Lung microvascular endothelial cell (primary cell): ENCODE results near the gene VARS2. TPM values are rescaled to one million over a fixed set of nuclear protein-coding genes. Genes with fewer than 3 reads are reported as not detected.

Experiments used
- DNase-seq, 2 donors: peaks; one replicate each; pipeline versions ENCODE4 v3.0.0 to v3.0.0-alpha.2; 2010; ENCODE audit warnings: low read depth in 2 of 2
- total RNA-seq: library from RNA; depleted of rRNA; stranded (reverse); fragments of >200 nt; gene quantifications from 2 replicates; pipeline ENCODE4 v1.2.1, GENCODE V29; 2014

The VARS2 gene
- total RNA-seq, 1 donor from 2014 or later, result 15.5 TPM

- no peak for DNase-seq
Measured at GRCh38 chr6:30928677-30929076, 14.6 kb downstream of the VARS2 start.

GRCh38 chr6:30930506-30930905, 16.5 kb downstream of the VARS2 start:
- DNase-seq, result no peak

- no peak for DNase-seq
Measured at GRCh38 chr6:30931272-30931671, 17.2 kb downstream of the VARS2 start.

- DNase-seq, result no peak
Measured at GRCh38 chr6:30931969-30932645, 18.1 kb downstream of the VARS2 start, which contains the start of gene SFTA2. TSS of gene SFTA2 (minus strand) at chr6:30932170. CDS start at chr6:30932096, 74 bp downstream.

GRCh38 chr6:30932665-30933365, 18.8 kb downstream of the VARS2 start:
- no peak for DNase-seq

- DNase-seq, result no peak
Measured at GRCh38 chr6:30935018-30935417, 21.0 kb downstream of the VARS2 start.

- DNase-seq, result no peak
Measured at GRCh38 chr6:30937265-30937664, 23.2 kb downstream of the VARS2 start.

GRCh38 chr6:30938730-30939129, 24.7 kb downstream of the VARS2 start:
- no peak for DNase-seq

GRCh38 chr6:30939473-30939872, 25.4 kb downstream of the VARS2 start:
- no peak for DNase-seq

GRCh38 chr6:30940361-30940986, 26.4 kb downstream of the VARS2 start, which contains the start of gene MUCL3:
TSS of gene MUCL3 (plus strand) at chr6:30940973. CDS start at chr6:30941000, 27 bp downstream.
- DNase-seq, result no peak

- peak; percentile 20 to 74 for DNase-seq
Measured at GRCh38 chr6:30942338-30943060, 28.5 kb downstream of the VARS2 start.

GRCh38 chr6:30944051-30944450, 30.0 kb downstream of the VARS2 start:
- no peak for DNase-seq

- DNase-seq, result no peak
Measured at GRCh38 chr6:30945281-30945680, 31.2 kb downstream of the VARS2 start.

- DNase-seq, result no peak
Measured at GRCh38 chr6:30947231-30947630, 33.2 kb downstream of the VARS2 start.

- no peak for DNase-seq
Measured at GRCh38 chr6:30948811-30949210, 34.8 kb downstream of the VARS2 start.

GRCh38 chr6:30951907-30952469, 38.0 kb downstream of the VARS2 start:
- no peak for DNase-seq

GRCh38 chr6:30954631-30955366, 40.8 kb downstream of the VARS2 start:
- DNase-seq, result no peak

GRCh38 chr6:30955367-30956042, 41.5 kb downstream of the VARS2 start:
- DNase-seq, result peak in 1 of 2 donors; percentile 19

- DNase-seq, result no peak
Measured at GRCh38 chr6:30957716-30958115, 43.7 kb downstream of the VARS2 start.
